GM12801 (cell line): Measurements from ENCODE around the gene DPYD.

Experiments
- TF ChIP-seq, protein P1 (sequence below): IDR thresholded peaks from one replicate; pipeline ENCODE4 v1.5.1; 2011; ENCODE audit warnings: control low read depth; ENCODE audit not compliant: insufficient read length; ENCODE audit errors: extremely low read depth

The DPYD gene

DNA sequence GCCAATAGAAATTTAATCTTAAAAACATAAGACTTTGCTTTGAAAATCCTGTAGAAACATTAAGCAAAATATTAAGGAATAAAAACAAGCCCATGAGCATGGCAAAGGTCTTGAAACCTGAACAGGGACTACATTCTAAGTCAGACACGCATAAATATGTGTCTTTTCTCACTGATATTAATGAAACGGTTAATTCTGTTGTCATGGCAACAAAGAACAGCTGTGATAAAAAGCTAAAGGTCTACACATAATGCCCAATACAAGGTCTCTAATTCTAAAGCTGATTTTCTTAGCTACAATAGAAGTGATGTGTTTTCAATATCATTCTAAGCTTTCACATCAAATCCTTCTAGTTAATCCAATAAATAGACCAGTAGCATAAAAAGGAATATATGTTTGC, 867.6 kb downstream of the DPYD start:
- TF ChIP-seq, protein P1, sequence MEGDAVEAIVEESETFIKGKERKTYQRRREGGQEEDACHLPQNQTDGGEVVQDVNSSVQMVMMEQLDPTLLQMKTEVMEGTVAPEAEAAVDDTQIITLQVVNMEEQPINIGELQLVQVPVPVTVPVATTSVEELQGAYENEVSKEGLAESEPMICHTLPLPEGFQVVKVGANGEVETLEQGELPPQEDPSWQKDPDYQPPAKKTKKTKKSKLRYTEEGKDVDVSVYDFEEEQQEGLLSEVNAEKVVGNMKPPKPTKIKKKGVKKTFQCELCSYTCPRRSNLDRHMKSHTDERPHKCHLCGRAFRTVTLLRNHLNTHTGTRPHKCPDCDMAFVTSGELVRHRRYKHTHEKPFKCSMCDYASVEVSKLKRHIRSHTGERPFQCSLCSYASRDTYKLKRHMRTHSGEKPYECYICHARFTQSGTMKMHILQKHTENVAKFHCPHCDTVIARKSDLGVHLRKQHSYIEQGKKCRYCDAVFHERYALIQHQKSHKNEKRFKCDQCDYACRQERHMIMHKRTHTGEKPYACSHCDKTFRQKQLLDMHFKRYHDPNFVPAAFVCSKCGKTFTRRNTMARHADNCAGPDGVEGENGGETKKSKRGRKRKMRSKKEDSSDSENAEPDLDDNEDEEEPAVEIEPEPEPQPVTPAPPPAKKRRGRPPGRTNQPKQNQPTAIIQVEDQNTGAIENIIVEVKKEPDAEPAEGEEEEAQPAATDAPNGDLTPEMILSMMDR = no peak

DNA sequence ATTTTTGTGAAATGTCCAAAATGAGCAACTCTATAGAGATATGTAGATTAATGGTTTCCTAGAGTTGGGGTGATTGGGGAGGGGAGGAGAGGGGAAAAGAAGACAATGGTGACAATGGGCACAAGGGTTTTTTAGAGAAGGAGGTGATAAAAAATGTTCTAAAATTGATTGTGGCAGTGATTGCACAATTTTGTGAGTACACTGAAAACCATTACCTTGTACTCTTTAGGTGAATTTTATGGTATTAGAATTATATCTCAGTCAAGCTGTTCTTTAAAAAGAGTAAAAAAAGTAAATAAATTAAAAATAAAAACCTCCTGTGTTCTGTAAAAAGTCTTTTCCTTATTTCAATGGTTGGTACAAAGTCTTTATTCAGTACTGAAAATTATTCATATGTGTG, 869.0 kb downstream of the DPYD start:
- TF ChIP-seq, protein P1 = no peak

DNA sequence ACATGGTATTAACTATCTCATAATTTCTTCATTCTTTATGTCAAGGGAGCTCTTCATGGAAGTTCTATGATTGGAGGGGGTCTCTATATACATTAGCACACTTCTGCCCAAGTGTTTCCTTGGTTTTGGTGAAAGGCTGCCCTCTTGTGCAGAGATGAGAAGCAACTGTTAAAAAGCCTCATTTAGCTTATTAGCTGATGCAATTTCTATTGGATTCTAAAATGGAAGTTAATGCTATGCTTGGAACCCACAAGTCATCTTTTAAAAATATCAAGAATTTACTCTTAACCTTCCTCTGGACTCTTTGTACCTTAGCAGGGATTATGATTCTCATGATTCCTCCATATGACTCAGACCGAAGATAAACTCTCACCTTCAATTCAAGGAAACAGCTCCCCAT, 870.3 kb downstream of the DPYD start:
- TF ChIP-seq, protein P1 = no peak

DNA sequence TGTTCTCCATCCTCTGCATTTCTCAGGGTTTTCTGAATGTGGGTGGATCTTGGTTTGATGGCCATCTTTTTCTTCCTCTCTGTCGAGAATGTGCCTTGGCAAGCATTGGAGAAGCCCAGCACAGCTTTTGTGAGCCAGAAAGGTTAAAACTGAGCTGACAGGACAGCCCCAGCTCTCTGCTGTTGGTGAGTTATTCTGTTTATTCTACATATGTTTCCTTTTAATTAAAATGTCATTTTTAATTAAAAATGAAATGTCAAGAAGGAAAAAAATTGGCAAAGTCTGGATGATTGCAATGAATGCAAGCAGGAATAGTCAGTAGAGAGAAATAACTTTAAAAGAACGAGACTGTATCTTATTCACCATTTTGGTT, 873.4 kb downstream of the DPYD start:
- TF ChIP-seq, protein P1 = no peak

DNA sequence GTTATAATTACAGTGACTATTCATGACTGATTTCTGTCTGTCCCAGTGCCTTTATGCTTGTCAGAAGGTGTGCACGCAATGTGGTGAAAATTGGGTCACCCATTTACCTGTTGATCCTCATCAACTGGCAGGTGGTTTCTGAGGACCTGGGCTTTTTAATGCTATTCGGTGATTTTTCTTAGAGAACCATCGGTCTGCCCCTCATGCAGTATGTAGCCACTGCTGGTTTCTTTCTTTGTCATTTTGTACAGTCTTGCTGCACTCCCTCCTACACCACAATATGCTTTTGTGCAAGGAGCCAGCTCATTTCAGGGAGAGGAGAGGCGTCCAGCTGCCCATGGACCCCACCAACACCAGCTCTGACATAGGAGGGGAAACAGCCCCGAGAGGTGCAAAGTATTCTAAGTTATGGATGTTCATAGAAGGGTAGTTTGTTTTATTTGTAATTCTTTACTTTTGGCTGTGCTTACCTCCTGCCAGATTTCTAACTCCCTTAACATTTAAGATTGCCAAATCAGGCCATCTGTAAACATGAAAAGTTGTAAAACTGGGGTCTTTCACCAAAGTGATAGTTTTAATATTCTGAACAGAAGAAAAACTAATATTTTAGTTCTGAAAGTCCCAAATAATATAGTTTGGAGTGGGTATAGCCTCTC, 873.9 kb downstream of the DPYD start:
- TF ChIP-seq, protein P1 = no peak

DNA sequence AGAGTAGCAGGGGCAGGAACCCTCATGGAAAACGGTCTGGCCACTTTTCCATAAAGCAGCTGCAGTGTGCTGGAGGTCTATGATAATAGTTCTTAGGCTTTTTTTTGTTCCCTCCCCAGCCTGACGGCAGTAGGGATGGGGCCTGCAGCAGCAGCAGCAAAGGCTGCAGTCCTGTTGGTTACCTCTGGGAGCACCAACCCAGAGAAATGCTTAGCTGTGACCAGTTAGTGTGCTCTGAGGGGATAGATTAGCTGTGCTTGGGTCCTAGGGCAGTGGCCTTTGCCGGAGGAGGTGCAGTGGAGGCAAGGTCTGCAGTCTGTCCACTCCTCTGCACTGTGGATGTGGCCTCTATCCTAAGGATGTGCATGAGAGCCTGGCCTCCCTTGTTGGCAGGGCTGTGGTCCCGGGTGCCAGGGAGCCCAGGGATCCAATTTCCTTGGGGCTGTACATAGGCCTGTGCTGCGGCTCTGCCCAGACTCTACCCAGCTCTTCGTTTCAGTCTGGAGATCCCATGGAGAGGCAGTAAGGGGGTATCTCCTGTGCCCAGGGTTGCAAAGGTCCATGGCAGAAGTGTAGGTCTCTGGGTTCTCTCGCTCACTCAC, 876.6 kb downstream of the DPYD start:
- TF ChIP-seq, protein P1 = no peak

DNA sequence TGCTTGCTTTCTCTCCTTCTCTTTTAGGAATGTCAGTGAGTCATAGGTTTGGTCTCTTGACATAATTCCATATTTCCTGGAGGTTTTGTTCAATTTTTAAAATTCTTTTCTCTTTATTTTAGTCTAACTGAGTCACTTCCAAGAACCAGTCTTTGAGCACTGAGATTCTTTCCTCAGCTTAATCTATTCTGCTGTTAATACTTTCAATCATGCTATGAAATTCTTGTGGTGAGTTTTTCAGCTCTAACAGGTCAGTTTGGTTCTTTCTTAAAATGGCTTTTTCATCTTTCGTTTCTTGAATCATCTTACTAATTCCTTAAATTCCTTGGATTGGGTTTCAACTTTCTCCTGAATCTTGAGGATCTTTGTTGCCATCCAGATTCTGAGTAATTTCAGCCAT, 878.3 kb downstream of the DPYD start:
- TF ChIP-seq, protein P1 = no peak
